ENCODE measurements around the gene BZW2.

- TF ChIP-seq CTCF (IDR thresholded peaks at IDR 0.05) (no peak), POLR2A (IDR thresholded peaks at IDR 0.05) (no peak)
Observed at GRCh38 chr7:16667355-16667754, 21.4 kb downstream of the BZW2 start.

Data from tibial nerve (tissue), 3 donors.